Stimulated activated CD8-positive, alpha-beta memory T cell treated with anti-CD3 and anti-CD28 coated beads, Interleukin-12 subunit alpha, Interleukin-12 subunit beta, amount 100 ng/mL, for 1 hour (primary cell): ENCODE measurements around the gene LTK.
"Not testable (repeated sequence)": the region's sequence is repeated elsewhere in the genome, so short reads cannot be mapped to it uniquely, and the experiment has no call there.

Experiments
- DNase-seq: peaks from one replicate; pipeline ENCODE4 v3.0.0-alpha.2; 2020; ENCODE audit warnings: low read depth

Gene LTK

GRCh38 chr15:41474941-41475340, 38.7 kb downstream of the LTK start:
- DNase-seq = no peak

- no peak for DNase-seq
Observed at GRCh38 chr15:41474436-41474835, 39.2 kb downstream of the LTK start.

DNA sequence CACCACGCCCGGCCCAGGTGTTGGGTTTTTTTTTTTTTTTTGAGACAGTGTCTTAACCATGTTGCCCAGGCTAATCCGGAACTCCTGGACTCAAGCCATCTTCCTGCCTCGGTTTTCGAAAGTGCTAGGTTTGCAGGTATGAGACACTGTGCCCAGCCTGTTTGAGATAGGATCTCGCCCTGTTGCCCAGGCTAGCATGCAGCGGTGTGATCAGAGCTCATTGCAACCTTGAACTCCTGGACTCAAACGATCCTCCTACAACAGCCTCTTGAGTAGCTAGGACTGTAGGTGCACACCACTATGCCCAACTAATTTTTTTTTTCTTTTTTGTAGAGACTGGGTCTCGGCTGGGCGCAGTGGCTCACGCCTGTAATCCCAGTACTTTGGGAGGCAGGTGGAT, 40.2 kb downstream of the LTK start:
- no peak for DNase-seq

GRCh38 chr15:41469644-41470043, 44.0 kb downstream of the LTK start:
- DNase-seq = not testable (repeated sequence)

DNA sequence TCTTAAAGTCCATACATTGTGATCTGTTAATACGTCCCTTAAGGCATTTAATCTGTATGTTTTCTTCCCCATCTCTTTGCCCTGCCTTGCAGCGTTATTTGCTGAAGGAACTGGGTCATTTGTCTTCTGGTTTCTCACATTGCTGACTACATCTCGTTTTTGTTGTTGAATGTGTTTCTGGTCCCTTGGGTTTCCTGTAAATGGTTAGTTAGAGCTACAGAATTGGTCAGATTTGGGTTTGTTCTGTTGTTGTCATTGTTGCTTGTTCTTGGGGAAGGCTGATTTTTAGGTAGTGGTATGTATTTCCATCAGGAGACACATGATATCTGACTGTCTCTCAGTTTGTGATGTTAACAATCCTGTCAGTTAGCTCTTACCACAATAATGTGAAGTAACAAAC, 46.9 kb downstream of the LTK start:
- DNase-seq = no peak

GRCh38 chr15:41465822-41466421, 47.7 kb downstream of the LTK start:
- DNase-seq = no peak

DNA sequence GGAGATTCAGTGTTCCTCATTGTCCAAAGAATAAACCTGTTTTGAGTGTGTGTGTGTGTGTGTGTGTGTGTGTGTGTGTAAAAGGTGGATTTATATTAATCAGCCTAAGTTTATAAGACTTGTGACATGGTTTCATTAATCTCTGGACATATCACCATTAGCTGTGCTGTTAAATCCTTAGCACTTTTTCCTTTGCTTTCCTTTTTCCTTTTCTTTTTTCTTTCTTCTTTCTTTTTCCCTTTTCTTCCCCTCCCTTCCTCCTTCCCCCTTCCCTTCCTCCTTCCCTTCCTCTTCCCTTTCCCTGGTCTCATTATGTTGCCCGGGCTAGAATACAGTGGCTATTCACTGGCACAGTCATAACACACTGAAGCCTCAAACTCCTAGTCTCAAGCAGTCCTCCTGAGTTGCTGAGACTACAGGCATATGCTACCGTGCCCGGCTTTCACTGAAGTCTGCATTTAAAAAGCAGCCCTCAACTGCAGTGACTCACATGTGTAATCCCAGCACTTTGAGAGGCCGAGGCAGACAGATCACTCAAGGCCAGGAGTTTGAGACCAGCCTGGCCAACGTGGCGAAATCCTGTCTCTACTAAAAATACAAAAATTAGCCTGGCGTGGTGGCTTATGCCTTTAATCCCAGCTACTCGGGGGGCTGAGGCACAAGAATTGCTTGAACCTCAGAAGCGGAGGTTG, 48.6 kb downstream of the LTK start:
- no peak for DNase-seq

DNA sequence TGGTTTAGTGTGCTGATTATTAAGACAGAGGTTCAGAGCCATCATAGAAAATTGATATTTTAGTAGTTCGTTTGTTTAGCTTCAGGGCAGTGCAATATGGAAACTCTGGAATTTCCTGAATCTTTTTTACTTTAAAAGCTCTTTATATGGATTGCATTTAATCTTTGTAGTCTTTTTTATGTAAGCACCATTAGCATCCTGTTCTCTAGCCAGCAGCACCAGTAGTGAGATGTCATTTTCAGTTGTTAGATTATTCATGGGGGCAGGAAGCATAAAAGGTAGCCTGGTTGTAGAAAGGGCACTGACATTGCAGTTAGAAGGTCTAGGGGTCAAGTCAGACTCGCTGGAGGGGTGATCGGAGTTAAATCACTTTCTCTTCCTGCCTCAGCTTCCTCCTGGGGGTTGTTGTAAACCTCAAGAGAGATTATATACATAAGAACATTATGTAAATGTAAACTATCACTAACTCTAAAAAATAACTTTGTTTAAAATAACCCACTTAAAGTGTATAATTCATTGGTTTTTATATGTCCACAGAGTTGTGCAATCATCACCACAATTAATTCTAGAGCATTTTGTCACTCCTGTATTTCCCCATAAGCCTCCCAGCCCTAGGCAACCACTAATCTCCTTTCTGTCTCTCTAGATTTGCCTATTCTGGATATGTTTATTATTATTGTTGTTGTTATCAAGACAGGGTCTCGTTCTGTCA, 51.4 kb downstream of the LTK start:
- no peak for DNase-seq
